Stimulated activated CD8-positive, alpha-beta memory T cell treated with anti-CD3 and anti-CD28 coated beads, Interleukin-15, amount 100 ng/mL, for 4 hours (primary cell): ENCODE measurements around the gene ADARB2.
"Not testable (repeated sequence)": the region's sequence is repeated elsewhere in the genome, so short reads cannot be mapped to it uniquely, and the experiment has no call there.

ENCODE experiments used
- DNase-seq, 2 donors: peaks; one replicate each; pipeline ENCODE4 v3.0.0-alpha.2; 2020; ENCODE audit warnings: low read depth in 2 of 2

ADARB2 gene

DNA sequence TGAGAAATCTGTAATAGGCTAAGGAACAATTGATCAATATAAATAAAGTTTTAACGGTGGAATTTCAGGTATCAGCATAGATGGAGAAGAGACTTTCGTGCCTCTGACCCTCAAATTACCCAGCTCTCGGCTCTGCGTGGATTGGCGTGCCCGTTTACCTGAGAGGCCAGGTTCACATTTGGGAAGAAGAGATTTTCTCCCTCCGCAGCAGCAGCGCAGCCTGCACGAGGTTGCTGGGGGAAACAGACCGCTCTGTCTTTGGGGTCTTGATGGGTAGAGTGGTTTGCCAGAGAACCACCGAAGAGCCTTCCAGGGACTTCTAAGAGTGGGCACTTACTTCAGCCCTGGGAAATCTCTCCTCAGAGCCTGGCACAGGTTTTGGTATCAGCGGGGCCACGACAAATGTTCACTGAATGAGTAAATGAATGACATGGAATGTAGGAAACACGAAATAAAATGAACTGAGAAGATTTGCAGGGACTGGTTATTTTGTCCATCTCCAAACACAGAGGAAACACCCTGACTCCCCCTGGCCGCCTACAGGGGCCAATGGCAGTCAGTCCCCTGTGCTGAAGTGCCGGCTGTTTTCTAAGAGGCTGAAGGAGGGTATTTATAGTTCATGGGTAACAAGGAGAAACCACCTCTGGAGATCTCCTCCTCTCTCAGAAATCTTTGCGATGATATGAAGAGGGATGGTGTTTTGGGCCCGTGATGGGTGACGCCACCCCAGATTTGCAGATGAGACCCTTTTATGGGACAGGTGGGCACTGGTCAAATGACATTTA, 338.5 kb downstream of the ADARB2 start:
- no peak for DNase-seq

DNA sequence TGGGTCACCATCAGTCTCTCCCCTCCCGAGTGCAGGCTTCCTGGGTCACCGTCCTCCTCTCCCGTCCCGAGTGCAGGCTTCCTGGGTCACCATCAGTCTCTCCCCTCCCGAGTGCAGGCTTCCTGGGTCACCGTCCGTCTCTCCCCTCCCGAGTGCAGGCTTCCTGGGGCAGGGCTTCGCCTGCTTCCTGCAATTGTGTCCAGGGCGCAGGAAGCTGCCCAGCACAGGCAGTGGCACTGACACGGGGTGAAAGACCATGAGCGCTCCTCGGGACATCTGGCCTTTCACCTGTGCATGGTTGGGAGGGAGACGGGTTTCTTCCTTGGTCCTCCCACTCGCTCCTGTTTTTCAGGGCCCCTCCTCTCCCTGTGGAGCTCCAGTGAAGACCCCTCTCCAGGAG, 339.2 kb downstream of the ADARB2 start:
- not testable (repeated sequence) for DNase-seq

DNA sequence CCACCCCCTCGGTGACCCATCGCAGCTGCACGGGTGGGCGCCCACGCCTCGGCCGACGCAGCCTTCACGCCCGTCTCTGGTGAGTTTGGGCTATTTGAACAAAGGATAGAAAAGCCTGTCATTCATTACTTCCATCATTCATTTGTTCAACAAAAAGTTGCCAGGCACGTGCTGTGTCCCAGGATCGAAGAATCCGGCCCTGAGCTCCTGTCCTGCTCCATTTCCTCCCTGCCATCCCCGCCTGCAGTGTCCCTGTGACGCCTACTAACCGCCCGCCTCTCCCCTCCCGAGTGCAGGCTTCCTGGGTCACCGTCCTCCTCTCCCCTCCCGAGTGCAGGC, 341.1 kb downstream of the ADARB2 start:
- no peak for DNase-seq

DNA sequence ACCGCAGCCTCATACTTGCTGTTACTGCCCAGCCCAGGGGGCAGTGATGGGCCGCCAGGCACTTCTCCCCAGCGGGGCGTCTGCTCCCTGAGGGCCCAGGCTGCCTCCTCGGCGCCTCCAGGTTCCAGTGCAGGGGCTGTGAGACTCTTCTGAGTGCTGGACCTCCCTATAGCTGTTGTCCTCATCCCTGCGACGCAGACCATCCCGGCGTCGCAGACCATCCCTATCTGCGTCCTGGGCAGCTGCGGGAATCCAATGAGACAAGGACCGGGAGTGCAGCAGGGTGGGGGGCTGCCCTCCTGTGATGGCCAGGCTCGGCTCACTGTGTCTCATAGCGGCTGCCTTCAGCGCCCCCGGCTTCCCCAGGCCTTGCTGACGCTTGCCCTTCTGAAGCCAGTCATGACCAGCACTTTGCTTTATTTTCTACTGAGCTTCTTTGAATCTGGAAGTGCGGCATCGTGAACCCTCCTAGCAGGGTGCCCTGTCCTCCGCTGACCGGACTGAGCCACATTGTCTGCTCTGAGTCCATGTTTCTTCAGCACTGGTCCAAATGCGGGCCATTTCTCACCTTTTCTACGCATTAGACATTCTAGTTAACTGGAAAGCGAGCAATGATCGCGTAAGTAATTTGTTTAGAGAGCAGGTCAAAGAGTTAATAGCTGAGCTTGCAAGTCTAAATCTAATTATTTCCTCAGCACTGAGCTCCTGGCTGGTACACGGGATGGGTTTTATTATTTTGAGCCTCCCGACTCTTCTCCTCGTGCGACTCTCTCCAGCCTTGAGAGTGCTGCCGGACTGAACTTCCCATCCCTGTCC, 341.6 kb downstream of the ADARB2 start:
- DNase-seq: no peak

DNA sequence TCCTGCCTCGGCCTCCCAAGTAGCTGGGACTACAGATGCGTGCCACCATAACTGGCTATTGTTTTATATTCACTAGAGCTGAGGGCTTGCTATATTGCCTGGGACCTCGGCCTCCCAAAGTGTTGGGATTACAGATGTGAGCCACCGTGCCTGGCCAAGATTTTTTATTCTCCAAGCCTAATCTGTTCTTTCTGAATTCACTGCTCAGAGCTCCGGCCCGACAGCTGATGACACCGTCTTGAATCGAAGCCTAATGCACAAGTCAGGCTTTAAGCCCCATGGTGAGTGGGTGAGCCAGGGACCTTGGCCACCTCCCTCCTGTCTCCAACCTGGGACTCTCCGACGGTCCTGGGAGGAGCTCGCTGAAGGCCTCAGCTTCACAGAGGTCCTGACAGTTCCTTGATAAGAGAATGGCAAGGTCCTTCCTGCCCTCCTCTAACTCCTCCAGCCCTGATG, 342.3 kb downstream of the ADARB2 start:
- DNase-seq: no peak

DNA sequence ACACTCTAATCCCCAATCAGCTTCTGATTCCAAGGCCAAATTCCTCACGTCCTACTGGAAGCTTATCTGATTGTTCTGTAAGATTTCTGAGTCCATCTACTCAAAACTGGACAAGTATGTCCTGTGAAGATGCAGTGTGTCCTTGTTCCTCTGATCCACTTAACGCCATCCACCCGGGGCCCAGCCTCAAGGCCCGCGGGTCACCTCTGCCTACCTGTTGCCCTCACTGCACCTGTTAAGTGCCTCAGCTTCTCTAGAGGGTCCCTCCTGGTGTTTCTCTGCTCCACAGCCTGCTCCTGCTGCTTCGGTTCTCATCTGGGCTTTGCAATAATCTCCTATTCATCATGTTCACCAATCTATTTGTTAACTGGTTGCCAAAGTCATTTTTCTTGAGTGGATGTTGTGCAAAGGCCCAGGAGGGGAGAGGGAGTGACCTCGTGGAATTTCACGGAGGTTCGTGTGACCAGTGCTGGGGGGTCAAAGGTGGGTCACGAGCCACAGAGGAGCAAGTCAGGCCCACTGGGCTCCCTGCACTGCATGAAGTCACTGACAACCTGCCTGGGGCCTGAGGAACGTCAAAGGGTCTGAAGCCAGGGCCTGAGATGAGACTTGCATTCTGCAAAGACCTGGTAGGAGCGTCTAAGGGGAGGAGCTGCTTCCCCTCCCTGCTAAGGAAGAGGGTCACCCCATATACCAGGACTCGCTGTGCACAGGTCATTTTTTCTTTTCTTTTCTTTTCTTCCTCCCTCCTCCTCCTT, 343.0 kb downstream of the ADARB2 start:
- DNase-seq: no peak

DNA sequence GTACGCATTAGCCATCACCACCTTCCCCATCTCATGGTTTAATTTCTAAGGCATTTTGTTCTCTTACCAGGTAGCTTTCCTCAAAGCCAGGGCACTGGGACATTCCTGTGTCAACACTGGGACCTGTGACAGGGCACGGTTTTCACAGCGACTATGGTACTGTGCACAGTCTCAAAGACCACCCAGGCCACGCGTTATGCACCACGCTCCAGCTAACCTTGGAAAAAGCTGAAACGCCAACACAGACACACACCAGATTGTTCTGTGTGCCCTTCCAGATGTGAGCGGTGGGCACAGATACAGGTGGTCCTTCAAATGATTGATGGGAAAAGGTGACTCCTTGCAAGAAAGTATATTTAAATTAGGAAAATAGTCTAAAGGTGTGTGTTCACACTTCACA, 343.8 kb downstream of the ADARB2 start:
- no peak for DNase-seq

DNA sequence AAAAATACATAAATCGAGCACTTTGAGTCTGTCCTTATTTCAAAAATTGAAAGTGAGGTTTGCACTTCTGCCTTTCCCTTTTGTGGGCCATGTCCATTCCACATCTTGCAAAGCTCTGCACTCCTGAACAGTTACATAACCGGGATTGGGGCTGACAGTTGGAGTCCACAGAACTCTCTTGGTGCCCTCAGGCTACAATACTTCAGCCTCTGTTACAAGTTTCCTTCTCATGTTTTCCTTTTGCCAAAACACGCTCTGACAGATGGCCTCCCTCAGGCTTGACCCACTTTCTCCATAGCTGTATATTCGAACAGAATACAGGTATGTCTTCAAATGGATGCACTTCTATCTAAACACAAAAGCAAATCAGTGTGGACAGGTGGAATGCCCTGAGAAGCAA, 345.2 kb downstream of the ADARB2 start:
- no peak for DNase-seq

DNA sequence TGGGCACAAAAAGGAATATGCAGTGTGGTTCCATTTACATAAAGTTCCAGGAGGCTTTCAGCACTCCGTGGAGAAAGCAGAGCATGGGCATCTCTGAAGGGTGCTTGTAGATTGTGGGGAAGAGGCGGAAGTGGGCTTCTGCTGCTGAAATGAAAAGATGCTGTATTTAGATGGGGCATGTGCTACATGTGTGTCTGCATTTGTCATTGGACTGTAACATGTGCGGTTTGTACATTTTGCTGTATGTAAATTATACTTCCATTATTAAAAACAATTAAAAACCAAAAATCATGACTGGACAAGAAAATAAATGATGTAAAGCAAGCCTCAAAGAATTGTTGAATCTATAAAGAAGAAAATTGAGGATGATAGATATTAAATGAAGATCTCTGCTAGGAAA, 347.1 kb downstream of the ADARB2 start:
- DNase-seq: no peak

DNA sequence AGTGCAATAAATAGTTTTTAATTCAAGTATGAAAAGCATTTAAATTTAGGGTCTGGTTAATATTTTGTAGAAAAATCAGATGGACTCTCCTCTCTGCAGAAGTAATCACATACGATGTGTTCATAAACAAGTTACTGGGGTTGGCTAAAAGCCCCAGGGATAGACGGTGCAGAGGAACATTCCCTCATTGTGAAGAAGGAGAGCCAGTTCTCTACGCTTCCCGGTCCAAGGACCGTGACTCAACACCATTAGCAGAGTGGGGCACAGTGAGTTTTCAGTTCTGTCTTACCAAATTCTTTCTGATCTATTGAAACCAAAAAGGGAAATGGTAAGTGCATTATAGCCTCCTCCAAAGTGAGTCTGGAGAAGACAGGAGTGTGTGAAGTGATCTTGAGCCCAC, 353.3 kb downstream of the ADARB2 start:
- DNase-seq: no peak

DNA sequence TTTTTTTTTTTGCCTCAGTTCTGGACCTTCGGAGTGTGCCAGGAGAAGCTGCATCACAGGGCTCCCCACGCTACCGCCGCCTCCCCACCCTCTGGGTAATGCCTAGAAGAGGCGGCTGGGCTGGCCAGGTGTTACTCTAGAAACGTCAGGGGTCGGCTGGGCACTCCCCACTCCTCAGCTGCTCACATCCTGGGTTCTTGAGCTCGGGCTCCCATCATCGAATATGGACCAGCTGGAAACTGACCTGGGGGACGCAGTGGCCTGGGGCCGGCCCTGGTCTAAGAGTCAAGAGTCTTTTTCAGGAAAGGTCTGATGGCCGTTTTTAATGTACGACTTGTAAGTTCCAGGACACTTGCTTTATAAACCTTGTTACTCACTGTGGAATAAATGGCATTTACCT, 354.6 kb downstream of the ADARB2 start:
- DNase-seq: no peak

DNA sequence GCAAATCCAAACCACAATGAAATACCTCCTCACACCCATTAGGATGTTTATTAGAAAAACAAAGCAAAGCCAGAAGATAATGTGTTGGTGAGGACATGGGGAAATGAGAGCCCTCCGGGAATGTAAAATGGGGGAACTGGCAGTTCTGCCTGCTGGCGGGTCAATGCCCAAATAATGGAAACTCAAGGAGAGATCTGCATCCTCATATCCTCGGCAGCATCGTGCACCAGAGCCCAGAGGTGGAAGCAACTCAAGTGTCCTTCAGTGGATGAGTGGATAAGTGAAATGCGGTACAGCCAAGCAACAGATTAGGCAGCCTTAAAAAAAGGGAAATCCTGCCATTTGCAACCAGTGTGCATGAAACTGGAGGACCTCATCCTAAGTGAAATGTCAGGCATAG, 356.0 kb downstream of the ADARB2 start:
- no peak for DNase-seq

DNA sequence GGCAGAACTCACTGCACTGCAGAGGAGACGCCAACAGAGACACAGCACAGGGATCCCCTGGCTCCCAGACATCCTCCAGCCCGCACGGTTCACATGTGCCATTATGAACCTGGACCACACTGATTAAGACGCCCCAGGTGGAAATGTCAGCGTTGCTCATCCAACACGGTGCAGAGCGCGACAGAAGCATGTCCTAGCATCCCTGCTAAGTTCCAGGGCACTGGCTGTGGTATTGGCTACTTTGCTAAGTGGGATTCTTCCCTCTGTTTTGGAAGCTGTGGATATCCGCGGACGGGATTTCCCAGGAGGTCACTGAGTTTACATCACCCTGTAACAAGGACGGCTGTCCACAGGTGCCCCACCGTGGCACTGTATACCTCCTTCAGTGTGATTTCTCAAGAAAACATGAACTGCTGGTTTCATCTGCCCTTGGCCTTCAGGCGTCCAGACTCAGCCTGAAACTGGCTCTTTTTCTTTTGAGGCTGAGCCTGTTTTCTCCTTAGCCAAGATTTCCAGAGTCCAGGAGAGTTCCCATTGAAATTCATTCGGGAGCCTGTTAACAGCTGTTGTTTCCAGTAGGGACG, 357.1 kb downstream of the ADARB2 start:
- no peak for DNase-seq

DNA sequence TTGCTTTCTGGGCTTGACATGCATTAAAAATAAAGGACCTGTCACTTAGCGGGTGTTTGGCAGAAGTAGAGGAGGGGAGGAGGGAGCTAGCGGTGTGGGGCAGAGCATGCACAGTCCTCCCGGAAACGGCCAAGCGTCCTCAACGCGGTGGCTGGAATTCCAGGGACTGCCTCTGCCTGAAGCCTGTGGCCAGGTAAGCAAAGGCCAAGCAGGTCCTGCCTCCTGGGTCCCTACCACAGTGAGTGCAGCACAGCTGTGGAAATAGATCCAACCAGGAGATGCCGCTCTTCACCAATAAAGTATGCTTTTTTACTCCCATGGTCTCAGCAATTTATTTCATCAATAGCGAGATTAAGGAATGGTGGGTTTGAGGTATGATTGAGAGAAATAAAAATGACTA, 357.7 kb downstream of the ADARB2 start:
- no peak for DNase-seq

DNA sequence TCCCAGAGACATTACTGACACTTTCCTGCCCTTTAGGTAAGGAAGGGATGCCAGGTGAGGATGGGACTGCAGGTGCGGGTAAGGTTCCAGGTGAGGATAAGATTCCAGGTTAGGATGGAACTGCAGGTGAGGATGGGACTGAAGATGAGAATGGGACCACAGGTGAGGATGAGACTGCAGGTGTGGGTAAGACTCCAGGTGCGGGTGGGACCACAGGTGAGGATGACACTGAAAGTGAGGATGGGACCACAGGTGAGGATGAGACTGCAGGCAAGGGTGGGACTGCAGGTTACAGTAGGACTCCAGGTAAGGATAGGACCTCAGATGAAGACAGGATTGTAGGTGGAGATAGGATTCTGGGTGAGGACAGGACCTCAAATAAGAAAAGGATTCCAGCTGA, 358.9 kb downstream of the ADARB2 start:
- DNase-seq: no peak

DNA sequence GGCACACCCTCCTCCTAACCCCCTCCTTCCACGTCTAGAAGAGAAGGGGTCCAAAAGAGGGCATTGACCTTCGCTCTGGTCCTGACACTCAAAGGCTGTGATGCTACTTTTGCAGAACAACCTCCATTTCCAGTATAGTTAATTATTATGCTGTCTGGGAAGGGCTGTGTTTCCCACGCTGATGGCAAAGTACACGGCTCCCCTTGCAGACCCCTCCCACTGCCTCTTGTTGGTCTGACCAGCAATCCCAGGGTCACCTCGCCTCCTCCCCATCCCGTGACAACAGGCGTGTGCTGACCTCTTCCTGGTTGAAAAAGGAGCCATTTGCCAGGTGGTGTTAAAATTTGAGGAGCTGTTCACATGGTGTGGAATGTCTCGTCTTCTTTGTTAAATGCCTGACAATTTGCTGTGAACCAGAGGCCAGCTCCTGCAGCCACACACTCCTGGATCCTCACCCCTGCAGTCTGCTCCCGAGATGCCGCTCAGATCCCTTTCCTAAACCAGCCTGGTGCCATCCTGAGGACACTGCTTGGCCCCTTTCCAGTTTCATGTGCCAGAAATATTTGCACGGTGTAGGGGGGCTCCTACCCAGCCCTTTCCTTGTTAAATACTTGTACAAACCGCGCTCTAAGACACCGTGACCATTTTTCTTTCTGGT, 359.5 kb downstream of the ADARB2 start:
- DNase-seq: no peak

DNA sequence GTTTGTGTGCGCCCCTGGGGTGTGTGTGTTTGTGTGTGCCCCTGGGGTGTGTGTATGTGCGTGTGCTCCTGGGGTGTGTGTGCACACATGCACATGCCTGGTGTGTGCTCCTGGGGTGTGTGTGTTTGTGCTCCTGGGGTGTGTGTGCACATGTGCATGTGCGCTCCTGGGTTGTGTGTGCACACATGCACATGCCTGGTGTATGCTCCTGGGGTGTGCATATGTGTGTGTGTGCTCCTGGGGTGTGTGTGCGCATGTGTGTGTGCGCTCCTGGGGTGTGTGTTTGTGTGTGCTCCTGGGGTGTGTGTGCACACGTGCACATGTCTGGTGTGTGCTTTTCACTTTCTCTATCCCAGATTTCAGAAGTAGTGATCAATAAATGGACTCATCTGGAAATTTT, 360.1 kb downstream of the ADARB2 start:
- DNase-seq: no peak

DNA sequence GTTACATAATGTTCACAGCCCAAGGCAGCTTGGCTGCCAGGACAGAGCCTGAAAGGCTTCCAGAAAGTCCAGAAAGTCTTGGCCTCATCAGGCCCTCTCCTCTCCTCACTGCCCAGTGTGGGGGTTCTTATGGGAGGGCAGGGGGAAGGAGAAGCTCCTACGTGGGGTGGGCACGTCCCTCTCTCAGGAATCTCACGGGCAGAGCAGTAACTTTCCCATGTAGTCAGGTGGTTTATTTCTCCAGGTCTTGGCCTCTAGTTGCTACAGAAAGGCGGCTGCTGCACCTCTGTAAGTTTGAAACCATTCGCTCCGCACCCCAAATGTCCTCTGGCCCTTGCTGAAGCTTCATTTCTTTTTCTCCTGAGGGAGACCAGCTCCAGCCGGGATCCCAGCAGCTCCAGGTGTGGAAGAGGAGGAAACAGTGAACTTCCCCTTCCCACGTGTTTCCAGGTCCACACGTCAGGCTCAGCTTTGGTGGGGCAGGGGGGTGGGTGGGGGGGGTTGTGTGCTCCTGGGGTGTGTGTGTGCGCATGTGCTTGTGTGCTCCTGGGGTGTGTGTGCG, 360.9 kb downstream of the ADARB2 start:
- DNase-seq: no peak

DNA sequence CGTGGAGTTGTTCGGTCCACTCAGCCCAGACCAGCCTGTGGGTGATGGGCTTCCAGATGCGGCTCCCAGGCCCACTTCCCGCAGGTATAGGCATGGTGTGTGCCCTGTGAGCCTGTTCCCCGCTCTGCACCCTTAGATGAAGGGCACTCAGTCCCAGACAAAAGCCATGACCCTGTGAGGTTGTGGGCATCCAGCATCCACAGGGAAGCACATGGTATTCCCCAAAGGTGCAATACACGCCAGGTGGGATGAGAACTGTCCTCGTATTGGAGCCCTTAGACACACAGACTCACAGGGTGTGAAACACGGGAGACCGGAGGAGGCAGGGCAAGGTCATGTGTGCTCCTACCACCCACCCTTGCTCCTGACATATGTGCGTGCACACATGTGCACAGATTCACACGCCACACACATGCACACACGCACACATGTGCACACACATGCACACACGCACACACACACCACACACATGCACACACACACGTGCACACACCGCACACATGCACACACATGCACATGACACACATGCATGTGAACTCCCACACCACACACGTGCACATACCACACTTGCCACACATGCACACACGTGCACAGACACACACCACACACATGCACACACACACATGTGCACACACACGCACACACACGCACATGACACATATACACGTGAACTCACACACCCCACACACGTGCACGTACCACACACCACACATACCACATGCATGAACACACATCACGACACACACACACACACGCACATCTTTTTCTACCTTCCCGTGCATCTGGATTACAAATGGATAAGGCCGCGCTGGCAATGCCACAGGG, 361.8 kb downstream of the ADARB2 start:
- no peak for DNase-seq
